HG02840 (cell line): ENCODE results near the gene RALGAPA2.

Experiments
- ATAC-seq: cut with Tn5 transposase; IDR thresholded peaks from one replicate; pipeline ENCODE4 v1.9.1; 2021; ENCODE audit warnings: mild to moderate bottlenecking, moderate library complexity, moderate number of reproducible peaks; ENCODE audit not compliant: unreplicated experiment, low FRiP score

Gene RALGAPA2

DNA sequence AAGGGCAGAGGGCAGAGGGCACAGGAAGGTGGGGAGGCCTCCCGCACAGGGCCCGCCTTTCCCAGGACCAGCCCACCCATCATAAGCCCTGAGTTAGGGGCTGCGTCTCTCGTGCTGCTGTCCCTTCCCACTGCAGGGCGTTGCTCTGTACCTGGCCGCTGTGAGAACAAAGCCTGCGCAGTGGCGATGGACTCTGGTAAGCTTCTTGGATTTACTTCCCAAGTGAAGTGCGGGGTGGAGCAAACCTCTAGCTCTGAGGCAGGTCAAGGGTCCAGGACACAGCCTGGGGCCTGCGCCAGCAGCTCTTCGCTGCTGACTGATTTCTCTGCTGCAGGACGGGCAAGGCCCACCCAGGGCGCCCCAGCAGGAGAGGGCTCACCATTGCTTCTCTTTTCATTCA lies 320.7 kb downstream of the RALGAPA2 start:
- no peak for ATAC-seq

GRCh38 chr20:20391115-20391514 lies 321.3 kb downstream of the RALGAPA2 start:
- ATAC-seq, result no peak

GRCh38 chr20:20390393-20390792 lies 322.1 kb downstream of the RALGAPA2 start:
- ATAC-seq, result no peak

- no peak for ATAC-seq
These were observed 326.3 kb downstream of the RALGAPA2 start for GRCh38 chr20:20386192-20386591.

DNA sequence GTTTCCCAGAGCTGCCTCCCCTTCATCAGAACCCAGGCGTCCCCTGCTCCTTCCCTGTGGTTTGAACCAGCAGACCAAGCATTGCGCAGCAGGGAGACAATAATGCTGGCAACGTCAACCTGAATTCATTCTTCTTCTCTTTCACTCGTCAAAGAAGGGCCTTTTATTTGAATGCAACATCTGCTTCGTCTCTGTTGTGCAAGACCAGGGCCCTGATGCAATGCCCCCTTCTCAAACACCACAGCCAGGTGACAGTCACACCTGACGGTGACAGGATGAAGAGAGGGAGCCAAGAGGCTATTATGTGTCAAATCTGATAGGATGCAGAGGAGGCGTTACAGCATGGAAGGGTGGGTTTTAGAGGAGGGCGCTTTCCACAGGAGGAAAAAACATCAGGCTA lies 336.6 kb downstream of the RALGAPA2 start:
- ATAC-seq, result no peak

- no peak for ATAC-seq
These were observed 339.3 kb downstream of the RALGAPA2 start for GRCh38 chr20:20373091-20373571.

GRCh38 chr20:20371681-20372080 lies 340.8 kb downstream of the RALGAPA2 start:
- no peak for ATAC-seq

DNA sequence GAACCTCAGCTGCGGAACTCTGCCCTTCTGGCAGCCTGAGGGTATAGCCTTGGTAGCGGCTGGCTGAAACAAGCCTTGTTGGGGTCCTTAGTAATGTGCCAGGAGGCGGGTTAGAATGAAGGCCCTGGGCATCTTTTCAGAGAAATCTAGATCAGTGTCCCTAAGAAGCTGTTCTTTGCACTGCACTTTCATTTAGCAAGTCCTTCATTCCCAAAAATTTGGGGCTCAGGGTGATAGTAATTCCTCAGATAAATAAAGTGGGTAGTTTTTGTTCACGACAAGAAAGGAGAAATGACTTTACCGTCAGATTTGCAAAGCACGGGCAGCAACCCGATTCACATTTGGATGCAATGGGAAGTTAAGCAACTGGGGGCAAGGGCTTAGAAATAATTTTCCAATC lies 341.4 kb downstream of the RALGAPA2 start:
- no peak for ATAC-seq

GRCh38 chr20:20370094-20370575 lies 342.3 kb downstream of the RALGAPA2 start:
- ATAC-seq, result no peak

- no peak for ATAC-seq
These were observed 343.0 kb downstream of the RALGAPA2 start for GRCh38 chr20:20369250-20370093.

- ATAC-seq, result no peak
These were observed 343.8 kb downstream of the RALGAPA2 start for GRCh38 chr20:20368418-20369249.

GRCh38 chr20:20367575-20368417 lies 344.6 kb downstream of the RALGAPA2 start, which contains the start of gene INSM1:
Gene INSM1, plus strand, starts transcription at chr20:20368104. Its CDS starts 164 bp downstream, at chr20:20368268.
- no peak for ATAC-seq

GRCh38 chr20:20366876-20367574 lies 345.4 kb downstream of the RALGAPA2 start:
- no peak for ATAC-seq

- no peak for ATAC-seq
These were observed 345.9 kb downstream of the RALGAPA2 start for GRCh38 chr20:20366551-20366875.

DNA sequence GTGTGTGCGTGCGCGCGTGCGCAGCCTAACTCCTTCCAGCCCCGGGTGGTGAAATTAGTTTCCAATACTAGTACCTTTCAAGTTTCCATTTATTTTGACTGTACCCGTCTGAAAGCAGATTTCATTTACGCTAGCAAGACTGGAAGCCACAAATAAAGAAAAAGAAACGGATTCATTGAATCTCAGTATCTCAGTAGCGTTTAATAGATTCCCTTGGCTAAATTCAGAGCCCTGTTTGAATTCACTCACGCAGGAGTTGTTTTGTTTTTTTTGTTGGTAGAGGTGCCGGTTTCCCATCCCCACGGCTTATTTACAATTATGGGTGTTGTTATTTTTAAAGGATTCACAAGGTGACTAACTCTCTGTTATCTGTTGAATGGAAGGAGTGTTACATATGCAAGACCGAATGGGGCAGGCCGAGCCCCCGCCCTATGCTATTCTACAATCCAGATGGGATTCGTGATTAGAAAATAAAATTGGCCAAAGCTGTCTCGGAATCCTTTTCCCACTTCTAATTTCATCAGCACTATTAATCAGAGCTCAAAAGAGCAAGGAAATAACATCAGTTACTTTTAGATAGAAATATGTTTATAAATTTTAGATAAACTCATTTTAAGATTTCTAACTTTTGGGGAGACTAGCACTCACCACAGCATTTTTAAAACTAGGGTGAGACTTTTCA lies 346.8 kb downstream of the RALGAPA2 start:
- ATAC-seq, result no peak

DNA sequence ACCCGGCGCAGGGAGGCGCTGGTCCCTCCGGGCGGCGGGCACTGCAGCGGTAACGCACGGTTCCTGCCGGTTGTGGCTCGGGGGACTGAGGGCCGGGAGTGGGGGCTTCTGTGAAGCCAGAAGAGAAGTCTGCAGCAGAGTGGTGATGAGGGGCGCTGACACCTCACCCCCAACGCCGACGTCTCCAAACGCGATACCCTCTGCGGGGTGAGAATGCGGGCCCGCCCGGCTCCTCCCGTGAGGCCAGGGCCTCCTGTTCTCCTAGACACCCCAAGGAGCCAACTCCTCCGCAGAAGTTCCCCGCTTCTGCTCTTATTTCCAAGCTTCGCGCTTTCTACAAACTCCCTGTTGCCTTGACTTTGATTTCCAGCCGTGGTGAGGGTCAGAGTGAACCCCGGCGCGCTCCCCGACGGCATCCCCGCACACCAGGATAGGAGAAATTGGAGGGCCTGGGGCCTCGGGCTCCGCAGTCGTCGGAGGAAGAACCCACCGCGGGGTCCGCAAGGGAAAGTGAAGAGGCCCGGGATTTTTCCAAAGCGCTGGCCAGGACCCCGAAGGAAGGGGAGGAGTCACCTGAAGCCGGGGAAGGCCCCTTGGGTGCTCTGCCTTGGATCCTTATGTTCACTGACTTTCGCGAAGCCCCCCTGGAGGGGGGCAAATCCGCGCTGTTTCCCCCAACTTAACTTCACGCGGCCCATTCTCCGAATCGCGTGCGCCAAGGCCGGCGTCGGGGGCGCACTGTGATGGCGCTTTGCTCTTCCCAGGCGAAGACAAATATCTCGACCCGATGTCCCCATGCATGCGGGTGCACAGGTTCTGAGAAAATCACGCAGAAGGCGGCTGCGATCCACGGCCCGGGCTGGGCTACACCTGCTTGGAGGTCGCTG lies 347.6 kb downstream of the RALGAPA2 start:
- ATAC-seq, result no peak

DNA sequence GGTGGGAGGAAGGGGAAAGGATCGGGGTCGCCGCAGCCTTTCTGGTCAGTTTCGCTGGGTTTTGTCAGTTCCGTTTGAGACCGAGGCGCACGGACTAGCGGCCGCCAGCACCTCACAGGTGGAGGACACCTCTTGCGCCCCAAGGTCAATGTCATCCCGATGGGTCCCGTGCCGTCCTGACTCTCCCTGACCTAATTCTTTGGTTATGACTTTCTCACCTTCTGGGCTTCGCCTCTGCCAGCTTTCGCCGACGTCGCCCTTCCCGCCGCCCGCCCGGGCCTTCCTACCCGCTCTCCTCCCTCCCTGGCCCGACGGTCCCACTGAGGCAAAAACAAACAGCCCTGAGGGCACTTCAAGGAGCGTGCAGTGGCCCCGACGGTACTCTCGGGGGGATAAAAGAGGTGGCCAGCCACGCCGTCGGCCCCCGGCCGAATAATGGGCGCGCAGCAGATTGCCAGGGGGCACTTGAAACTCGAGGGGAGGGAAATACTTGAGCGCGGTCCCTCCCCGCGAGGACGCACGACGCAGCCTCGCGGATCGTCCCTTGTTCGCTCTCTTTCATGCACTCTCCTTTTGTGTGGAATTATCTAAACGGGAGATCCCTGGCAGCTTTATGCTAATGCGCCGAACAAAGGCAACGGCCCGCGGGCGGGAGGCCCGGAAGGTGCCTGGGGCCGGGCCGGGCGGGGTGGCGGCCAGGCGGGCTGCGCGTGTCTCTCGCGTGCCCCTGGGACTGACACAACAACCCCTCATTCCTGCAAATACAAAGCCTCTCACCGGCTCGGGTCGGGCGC lies 348.4 kb downstream of the RALGAPA2 start:
- no peak for ATAC-seq

DNA sequence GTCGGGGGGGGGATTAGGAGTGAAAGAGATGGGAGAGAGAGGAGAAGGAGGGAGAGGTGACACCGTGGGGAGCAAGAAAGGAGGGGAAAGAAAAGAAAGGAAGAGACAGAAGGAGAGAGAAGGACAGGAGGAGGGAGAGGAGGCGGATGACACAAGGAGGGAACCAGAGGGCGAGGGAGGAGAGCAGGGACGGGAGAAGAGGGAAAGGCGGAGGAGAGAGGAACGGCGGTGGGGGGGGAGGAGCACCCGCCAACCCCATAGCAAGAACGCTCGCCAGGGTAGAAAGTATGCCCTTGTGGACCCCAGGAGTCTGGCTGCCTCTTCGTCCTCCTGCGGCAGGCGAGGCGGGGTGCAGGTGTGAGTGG lies 349.0 kb downstream of the RALGAPA2 start:
- no peak for ATAC-seq
